HG03442 (cell line): Measurements from ENCODE around the gene CAT.

ENCODE experiments used
- ATAC-seq: cut with Tn5 transposase; IDR thresholded peaks from one replicate; pipeline ENCODE4 v1.9.1; 2021; ENCODE audit warnings: mild to moderate bottlenecking, moderate library complexity; ENCODE audit not compliant: unreplicated experiment

CAT gene

GRCh38 chr11:34438529-34439507 lies at the start of gene CAT:
CAT (plus strand) TSS chr11:34438934; CDS start chr11:34439014, 80 bp downstream.
- ATAC-seq = peak; percentile 97

DNA sequence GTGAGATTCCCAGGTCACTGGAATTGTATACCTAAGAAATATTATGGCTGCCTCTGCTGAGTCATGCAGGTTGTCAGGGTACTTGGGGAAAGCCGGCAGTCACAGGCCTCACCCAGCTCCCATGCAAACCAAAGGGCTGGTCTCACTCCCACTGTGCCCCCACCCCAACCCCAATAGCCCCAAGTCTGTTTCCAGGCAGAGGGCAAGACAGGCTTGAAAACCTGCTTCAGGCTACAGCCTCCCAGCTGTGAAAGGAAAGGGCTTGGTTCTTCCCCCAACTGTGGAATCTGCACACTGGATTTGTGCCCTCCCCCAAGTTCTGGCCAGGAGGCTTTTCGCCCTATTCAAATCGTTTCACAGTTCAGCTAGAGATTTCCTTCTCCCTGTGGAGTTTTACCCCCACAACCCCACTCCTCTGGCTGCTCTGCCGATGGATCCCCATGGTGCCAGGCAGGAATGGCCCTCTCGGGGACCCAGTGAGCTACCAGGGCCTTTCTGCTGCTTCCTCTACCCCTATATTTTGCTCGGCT lies 43.9 kb upstream of the CAT start:
- ATAC-seq = no peak

- ATAC-seq = no peak
Measured at GRCh38 chr11:34395916-34396550, 42.7 kb upstream of the CAT start.

- ATAC-seq = no peak
Measured at GRCh38 chr11:34397120-34397519, 41.6 kb upstream of the CAT start.

DNA sequence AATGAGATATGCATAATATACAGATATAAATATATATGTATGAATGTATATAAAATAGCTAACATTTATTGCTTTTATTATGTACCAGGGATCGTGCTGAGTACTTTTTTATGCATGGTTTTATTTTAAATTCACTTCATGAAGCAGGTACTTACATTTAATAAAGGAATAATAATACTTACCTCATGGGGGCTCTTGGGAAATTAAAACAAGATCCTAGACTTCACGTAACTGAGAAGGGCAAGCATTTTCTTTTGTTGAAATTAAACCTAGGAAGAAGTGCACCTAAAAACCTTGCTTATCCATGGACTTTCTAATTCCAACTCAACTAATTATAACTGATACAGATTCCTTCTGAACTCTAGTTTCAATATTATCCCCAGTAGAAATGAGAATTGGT lies 40.9 kb upstream of the CAT start:
- no peak for ATAC-seq

DNA sequence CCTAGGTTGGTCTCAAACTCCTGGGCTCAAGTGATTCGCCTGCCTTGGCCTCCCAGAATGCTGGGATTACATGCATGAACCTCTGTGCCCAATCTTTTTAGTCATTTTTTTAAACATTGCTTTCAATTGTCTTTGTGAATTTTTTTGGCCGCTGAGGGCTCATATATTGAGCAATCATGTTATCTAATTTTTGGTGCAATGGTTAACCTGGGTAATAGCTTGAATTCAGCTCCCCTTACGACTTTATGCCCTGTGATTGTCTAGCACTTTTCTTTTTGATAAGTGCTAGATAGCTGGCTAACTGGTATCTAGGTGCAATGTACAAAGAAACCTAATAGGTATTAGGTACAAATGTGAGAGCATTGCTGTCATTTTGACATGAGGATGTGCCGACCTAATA lies 35.3 kb upstream of the CAT start:
- ATAC-seq = no peak

- no peak for ATAC-seq
Measured at GRCh38 chr11:34404280-34404679, 34.5 kb upstream of the CAT start.

DNA sequence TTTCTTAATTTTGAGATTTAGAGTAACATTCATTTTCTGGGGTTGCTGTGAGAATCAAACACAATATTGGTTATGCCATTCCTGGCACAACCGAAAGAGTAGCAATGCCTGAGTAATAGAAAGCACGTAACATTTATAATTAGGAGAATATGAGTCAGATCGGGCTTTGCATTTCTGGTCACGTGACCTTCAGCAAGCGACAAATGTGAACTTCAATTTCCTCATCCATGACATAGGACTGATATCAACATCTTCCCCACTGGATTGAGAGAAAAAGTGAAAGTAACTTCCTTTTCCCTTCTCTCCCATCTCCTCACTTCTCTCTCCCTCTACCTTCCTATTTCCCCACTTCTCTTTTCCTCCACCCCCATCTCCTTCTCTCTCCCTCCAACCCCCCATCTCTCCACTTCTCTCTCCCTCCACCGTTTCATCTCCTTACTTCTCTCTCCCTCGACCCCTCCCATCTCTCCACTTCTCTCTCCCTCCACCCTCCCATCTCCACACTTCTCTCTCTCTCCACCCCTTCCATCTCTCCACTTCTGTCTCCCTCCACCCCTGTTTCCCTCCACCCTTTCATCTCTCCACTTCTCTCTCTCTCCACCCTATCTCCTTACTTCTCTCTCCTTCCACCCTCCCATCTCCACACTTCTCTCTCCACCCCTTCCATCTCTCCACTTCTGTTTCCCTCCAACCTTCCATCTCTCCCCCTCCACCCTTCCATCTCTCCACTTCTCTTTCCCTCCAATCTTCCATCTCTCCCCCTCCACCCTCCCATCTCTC lies 33.5 kb upstream of the CAT start:
- ATAC-seq = no peak

GRCh38 chr11:34406413-34406812 lies 32.3 kb upstream of the CAT start:
- ATAC-seq = no peak

DNA sequence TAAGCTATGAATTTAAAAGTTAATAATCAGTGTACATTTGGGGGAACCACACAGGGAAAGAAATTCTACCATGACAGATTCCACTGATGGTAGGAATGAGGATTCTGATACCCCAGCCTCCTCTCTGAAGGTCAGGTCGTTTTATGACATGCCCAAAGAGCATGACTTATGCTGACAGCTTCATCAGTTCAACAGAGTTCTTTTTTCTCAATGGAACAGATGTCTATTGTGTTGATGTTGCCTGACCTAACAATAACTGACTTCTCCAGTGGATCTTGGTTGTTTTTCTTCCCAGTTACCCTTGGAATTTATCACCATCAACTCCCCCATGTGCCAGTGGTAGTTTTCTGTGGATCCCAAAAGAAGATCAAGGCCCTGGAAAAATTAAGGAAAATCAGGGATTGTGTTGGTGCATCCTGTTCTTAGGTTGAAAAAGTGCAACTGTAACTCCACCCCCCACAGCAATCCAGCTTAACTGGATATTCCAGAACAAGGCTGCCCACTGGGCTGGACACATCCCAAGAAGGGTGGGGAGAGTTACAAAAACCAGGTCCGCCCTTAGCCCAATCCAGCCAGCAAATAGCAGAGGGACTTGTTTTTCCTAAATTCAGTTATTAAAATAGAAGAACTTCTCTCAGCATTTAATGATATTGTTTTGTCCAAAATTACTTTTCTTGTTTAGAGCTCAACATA lies 31.5 kb upstream of the CAT start:
- ATAC-seq = no peak

- no peak for ATAC-seq
Measured at GRCh38 chr11:34408580-34409172, 30.1 kb upstream of the CAT start.

- ATAC-seq = no peak
Measured at GRCh38 chr11:34411111-34411510, 27.6 kb upstream of the CAT start.

DNA sequence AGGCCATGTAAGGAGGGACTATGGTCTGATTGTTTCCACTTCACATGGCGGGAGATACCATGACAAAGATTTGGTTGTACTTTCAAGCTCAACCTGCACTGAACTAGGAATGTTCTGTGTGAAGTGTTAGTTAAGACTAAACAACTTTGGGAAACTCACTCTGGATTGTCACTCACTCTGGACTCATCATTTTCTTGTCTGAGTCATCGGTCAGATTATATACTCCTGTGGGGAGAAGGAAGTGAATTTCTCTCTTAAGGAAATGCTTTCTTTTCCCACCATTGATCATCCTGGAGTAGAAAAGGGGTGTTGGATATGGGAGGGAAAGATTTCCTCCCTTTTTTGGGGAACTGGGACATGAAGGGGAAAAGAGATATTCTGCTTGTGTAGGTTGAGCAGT lies 26.9 kb upstream of the CAT start:
- ATAC-seq = no peak

- ATAC-seq = no peak
Measured at GRCh38 chr11:34413263-34413662, 25.5 kb upstream of the CAT start.

- ATAC-seq = no peak
Measured at GRCh38 chr11:34415538-34415937, 23.2 kb upstream of the CAT start.

DNA sequence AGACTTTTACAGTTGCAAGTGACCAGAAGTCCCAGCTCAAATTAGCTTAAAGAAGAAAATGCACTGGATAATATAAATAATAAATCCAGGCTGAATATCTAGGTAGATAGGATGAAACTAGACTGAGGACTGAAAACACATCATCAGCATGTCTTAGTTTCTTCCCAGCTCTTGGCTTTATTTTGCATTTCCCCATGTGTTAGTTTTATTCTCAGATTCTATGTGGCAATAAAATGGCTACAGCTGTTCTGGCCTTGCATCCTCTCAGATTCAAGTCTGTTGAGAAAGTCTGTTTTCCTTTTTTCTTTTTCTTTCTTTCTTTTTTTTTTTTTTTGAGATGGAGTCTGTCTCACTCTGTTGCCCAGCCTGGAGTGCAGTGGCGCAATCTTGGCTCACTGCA lies 22.6 kb upstream of the CAT start:
- ATAC-seq = no peak

DNA sequence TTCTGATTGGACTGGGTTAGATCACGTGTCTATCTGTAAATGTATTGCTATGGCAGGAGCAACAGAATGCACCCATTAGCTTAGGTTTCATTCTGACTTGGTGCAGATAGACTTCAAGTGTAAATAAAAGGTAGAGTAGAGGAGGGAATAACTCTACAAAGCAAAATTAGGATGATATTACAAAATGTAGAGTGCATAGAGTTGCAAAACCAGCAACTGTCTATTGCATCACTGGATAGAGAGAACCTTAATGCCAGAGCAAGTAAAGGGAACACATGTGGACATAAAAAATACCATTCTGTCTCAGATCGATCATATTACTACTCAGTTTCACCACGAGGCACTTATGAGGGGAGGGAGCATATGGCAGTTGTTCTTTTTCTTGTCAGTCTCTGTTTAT lies 22.0 kb upstream of the CAT start:
- no peak for ATAC-seq

GRCh38 chr11:34417202-34417601 lies 21.5 kb upstream of the CAT start:
- no peak for ATAC-seq

DNA sequence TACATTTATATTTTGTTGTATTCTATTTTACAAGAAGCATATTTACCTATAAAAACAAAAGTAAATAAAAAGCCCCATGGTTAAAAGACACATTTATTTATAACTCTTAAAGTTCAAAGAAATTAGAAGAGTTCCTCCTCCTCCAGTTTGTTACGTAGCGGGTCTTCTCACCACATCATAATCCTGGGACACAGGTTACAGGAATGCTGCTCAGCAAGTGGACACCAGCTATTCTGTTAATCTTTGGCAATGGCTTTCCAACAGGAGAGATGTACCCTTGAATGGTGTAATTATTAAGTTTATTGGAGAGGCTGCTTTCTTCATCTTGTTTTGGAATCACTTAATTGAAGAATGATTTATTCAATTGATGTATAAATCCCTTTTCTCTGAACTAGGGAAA lies 19.6 kb upstream of the CAT start:
- ATAC-seq = no peak

DNA sequence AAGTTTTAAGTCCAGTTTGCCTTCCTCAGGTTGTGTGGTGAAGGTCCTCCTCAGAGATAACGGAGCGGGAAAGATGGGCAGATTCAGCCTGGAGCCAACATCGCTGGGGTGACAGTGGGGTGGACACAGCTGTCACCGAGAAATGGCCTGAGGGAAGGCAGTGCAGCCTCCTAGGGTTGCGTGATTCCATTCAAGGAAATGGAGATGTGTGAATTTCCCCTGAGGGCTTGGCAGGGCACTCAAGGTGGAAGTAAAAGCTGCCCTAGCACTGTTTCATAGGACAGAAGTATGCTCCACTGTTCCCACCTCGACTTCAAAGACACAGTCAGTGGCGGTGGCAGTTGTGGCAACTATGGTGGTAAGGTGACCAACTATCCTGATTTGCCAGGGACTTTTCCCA lies 15.4 kb upstream of the CAT start:
- no peak for ATAC-seq
